IMR-90 (cell line): ENCODE measurements around the gene TTF1. TPM values are rescaled to one million over a fixed set of nuclear protein-coding genes. Genes with fewer than 3 reads are reported as not detected.

Experiments
- ATAC-seq: fragments of 200-7000 bp; cut with Tn5 transposase; 2 replicates; pipeline ENCODE4 v1.9.1; 2020; ENCODE audit warnings: low read depth, mild to moderate bottlenecking, moderate library complexity
- BruUV-seq: library from RNA; stranded (reverse); fragments of 400-500 nt; replicated peaks from 2 replicates; lab custom pipeline; 2021; lab: Mats Ljungman, UMichigan
- CTCF ChIA-PET: fragments of 300-600 bp; formaldehyde crosslinking; extraction: SDS; loops from one replicate; lab custom pipeline; 2021; ENCODE audit warnings: antibody characterized with exemption; lab: Yijun Ruan, JAX
- POLR2A ChIA-PET: fragments of 300-600 bp; sonication (Branson Sonifier 250); formaldehyde crosslinking; loops from one replicate; lab custom pipeline; 2022; ENCODE audit warnings: antibody characterized with exemption; ENCODE audit not compliant: unreplicated experiment; lab: Charles Lee
- DNase-seq: peaks from one replicate; pipeline ENCODE4 v3.0.0; 2013
- H2AFZ ChIP-seq: replicated peaks from 2 replicates; pipeline ENCODE3; 2013; ENCODE audit warnings: low read length, mild to moderate bottlenecking; ENCODE audit not compliant: poor library complexity
- H2AK5ac ChIP-seq: 2 replicates; pipeline ENCODE4 v1.6.1; 2013; ENCODE audit warnings: low read depth, low read length, inconsistent platforms
- H2AK9ac ChIP-seq: replicated peaks from 2 replicates; pipeline ENCODE3; 2013; ENCODE audit warnings: mild to moderate bottlenecking, low read depth, low read length, moderate library complexity; ENCODE audit not compliant: poor library complexity
- H2BK120ac ChIP-seq: 2 replicates; pipeline ENCODE4 v1.6.1; 2013; ENCODE audit warnings: low read depth, low read length, inconsistent platforms
- H2BK15ac ChIP-seq: 3 replicates; pipeline ENCODE4 v1.6.1; 2013; ENCODE audit warnings: low read depth, low read length, inconsistent platforms
- H2BK20ac ChIP-seq: 2 replicates; pipeline ENCODE4 v1.6.1; 2013; ENCODE audit warnings: low read depth, mild to moderate bottlenecking, inconsistent platforms, low read length, moderate library complexity
- H2BK5ac ChIP-seq: 2 replicates; pipeline ENCODE4 v1.6.1; 2013; ENCODE audit warnings: mild to moderate bottlenecking, low read depth, low read length, inconsistent platforms; ENCODE audit not compliant: poor library complexity, severe bottlenecking
- H3K14ac ChIP-seq: replicated peaks from 2 replicates; pipeline ENCODE4 v1.6.1; 2013; ENCODE audit warnings: low read depth, low read length, inconsistent platforms
- H3K18ac ChIP-seq: 2 replicates; pipeline ENCODE4 v1.6.1; 2013; ENCODE audit warnings: low read depth, low read length, control low read depth
- H3K23ac ChIP-seq: 2 replicates; pipeline ENCODE4 v1.6.1; 2013; ENCODE audit warnings: low read depth, low read length, inconsistent platforms
- H3K27ac ChIP-seq: 2 replicates; pipeline ENCODE4 v1.5.1; 2013; ENCODE audit warnings: mild to moderate bottlenecking, control low read depth, low read length; ENCODE audit not compliant: insufficient read depth
- H3K27me3 ChIP-seq: 2 replicates; pipeline ENCODE4 v1.6.1; 2013; ENCODE audit warnings: low read length; ENCODE audit not compliant: control insufficient read depth, insufficient read depth
- H3K36me3 ChIP-seq: 2 replicates; pipeline ENCODE4 v1.6.1; 2013; ENCODE audit warnings: low read length, mixed read lengths; ENCODE audit not compliant: control insufficient read depth, insufficient read depth
- H3K4ac ChIP-seq: 2 replicates; pipeline ENCODE4 v1.6.1; 2013; ENCODE audit warnings: low read depth, low read length, inconsistent platforms
- H3K4me1 ChIP-seq: 2 replicates; pipeline ENCODE4 v1.6.1; 2013; ENCODE audit warnings: low read length, mixed read lengths; ENCODE audit not compliant: control insufficient read depth, insufficient read depth
- H3K4me2 ChIP-seq: 2 replicates; pipeline ENCODE4 v1.6.1; 2013; ENCODE audit warnings: low read depth, mild to moderate bottlenecking, control low read depth, low read length, moderate library complexity
- H3K4me3 ChIP-seq: 2 replicates; pipeline ENCODE4 v1.5.1; 2013; ENCODE audit warnings: low read depth, mild to moderate bottlenecking, control low read depth, low read length, moderate library complexity; ENCODE audit not compliant: insufficient read depth
- H3K56ac ChIP-seq: 2 replicates; pipeline ENCODE4 v1.6.1; 2013; ENCODE audit warnings: low read length, inconsistent platforms; ENCODE audit not compliant: insufficient read depth; ENCODE audit errors: extremely low read depth
- H3K79me1 ChIP-seq, 2 experiments: 2 replicates each; pipeline ENCODE4 v1.6.1; 2013; ENCODE audit warnings: low read length in 2 of 2, inconsistent platforms in 1 of 2, low read depth in 1 of 2
- H3K9ac ChIP-seq: 2 replicates; pipeline ENCODE4 v1.6.1; 2013; ENCODE audit warnings: low read depth, low read length, control low read depth
- H3K9me1 ChIP-seq: 2 replicates; pipeline ENCODE4 v1.6.1; 2013; ENCODE audit warnings: low read length, inconsistent platforms; ENCODE audit not compliant: insufficient read depth
- H3K9me3 ChIP-seq: 2 replicates; pipeline ENCODE4 v1.6.1; 2013; ENCODE audit warnings: low read length; ENCODE audit not compliant: control insufficient read depth, insufficient read depth
- H4K20me1 ChIP-seq: 2 replicates; pipeline ENCODE4 v1.6.1; 2013; ENCODE audit warnings: low read length, inconsistent platforms; ENCODE audit not compliant: insufficient read depth
- H4K5ac ChIP-seq: 2 replicates; pipeline ENCODE4 v1.6.1; 2013; ENCODE audit warnings: mild to moderate bottlenecking, low read depth, low read length, control low read depth
- H4K8ac ChIP-seq, 2 experiments: 2 replicates each; pipeline ENCODE4 v1.6.1; 2013; ENCODE audit warnings: low read depth in 2 of 2, low read length in 2 of 2, control low read depth in 1 of 2, inconsistent platforms in 1 of 2
- H4K91ac ChIP-seq: 2 replicates; pipeline ENCODE4 v1.6.1; 2013; ENCODE audit warnings: low read depth, low read length, inconsistent platforms; ENCODE audit not compliant: insufficient read depth
- BHLHE40 ChIP-seq: fragments of 150-350 bp; IDR thresholded peaks from 2 replicates; pipeline ENCODE4 v1.6.1; 2016; ENCODE audit warnings: mild to moderate bottlenecking, low read depth, low read length
- ELK1 ChIP-seq: fragments of 150-350 bp; IDR thresholded peaks from 2 replicates; pipeline ENCODE4 v1.6.1; 2016; ENCODE audit warnings: low read depth, mild to moderate bottlenecking, low read length, moderate library complexity, borderline replicate concordance
- MAFK ChIP-seq: IDR thresholded peaks from 2 replicates; pipeline ENCODE4 v1.6.1; 2012; ENCODE audit warnings: low read depth, low read length, improper control_type of control experiment
- RCOR1 ChIP-seq: IDR thresholded peaks from 2 replicates; pipeline ENCODE4 v1.6.1; 2012; ENCODE audit warnings: mild to moderate bottlenecking, low read length, improper control_type of control experiment; ENCODE audit not compliant: insufficient replicate concordance
- RFX5 ChIP-seq: IDR thresholded peaks from 2 replicates; pipeline ENCODE4 v1.8.0; 2012; ENCODE audit warnings: low read depth, mild to moderate bottlenecking, low read length, moderate library complexity
- SMC3 ChIP-seq: fragments of 150-350 bp; IDR thresholded peaks from 2 replicates; pipeline ENCODE4 v1.6.1; 2016; ENCODE audit warnings: low read depth, mild to moderate bottlenecking, antibody characterized with exemption, low read length, moderate library complexity
- WGBS, 2 experiments: methylation state at CpG; one replicate each; pipeline versions ENCODE4 v1.1.5 to v1.1.7; 2013; ENCODE audit warnings: missing lambda C conversion rate in 2 of 2; ENCODE audit not compliant: insufficient read length in 1 of 2; ENCODE audit errors: extremely low coverage in 2 of 2; 5-methylcytosine and 5-hydroxymethylcytosine counted together
- dilution Hi-C: fragments of 300-500 bp; cut with HindIII; formaldehyde crosslinking; loops from one replicate; pipeline ENCODE4 v1.14.3; 2018; ENCODE audit warnings: low sequenced_read_pairs; ENCODE audit not compliant: unreplicated experiment
- in situ Hi-C: fragments of 300-500 bp; cut with MboI; formaldehyde crosslinking; loops from 3 replicates; pipeline ENCODE4 v1.14.3; 2019; ENCODE audit warnings: low sequenced_read_pairs, inconsistent platforms, mixed read lengths
- intact Hi-C: fragments of 100-400 bp; cut with micrococcal nuclease; formaldehyde crosslinking; loops from 2 replicates; pipeline ENCODE4 v1.10.0; 2022
- polyA plus RNA-seq, 3 experiments: library from polyadenylated mRNA; depleted of rRNA; stranded (reverse); fragments of >200 nt; gene quantifications; 2 replicates each; pipeline ENCODE4 v1.2.3, GENCODE V29; 2012; ENCODE audit warnings: low replicate concordance in 1 of 3
- total RNA-seq: library from RNA; depleted of rRNA; stranded (reverse); fragments of >200 nt; gene quantifications from 2 replicates; pipeline ENCODE4 v1.2.3, GENCODE V29; 2012

TTF1 gene
- total and polyA plus RNA-seq, 2 of the 4 experiments (the other 2 are of a cell fraction) = 6.5 to 12.0 TPM

- Histone ChIP-seq H3K4me2 (no peak overlapping the region), H2BK120ac (no peak overlapping the region), H3K9me1 (no peaks in the 10 kb centered on the region; the same call in 1 of the 2 replicates), H3K4ac (no peak overlapping the region), H2AFZ (no peak overlapping the region), H3K14ac (no peak overlapping the region), H3K36me3 (peaks cover 60% of the 10 kb centered on the region), H2AK5ac (no peak overlapping the region), H4K91ac (no peak overlapping the region), H3K9me3 (no peaks in the 10 kb centered on the region), H3K4me3 (no peak overlapping the region), H2BK20ac (no peak overlapping the region), H2BK15ac (no peak overlapping the region), H3K27ac (no peak overlapping the region), H4K8ac (no peak overlapping the region), H2AK9ac (no peak overlapping the region), H4K20me1 (peaks cover 8% of the 10 kb centered on the region), H3K56ac (no peak overlapping the region), H3K4me1 (no peaks in the 10 kb centered on the region), H2BK5ac (no peak overlapping the region), H3K9ac (no peak overlapping the region), H3K79me1 (peaks cover 14 to 53% of the 10 kb centered on the region in 2 experiments), H3K27me3 (no peaks in the 10 kb centered on the region), H3K18ac (no peak overlapping the region), H3K23ac (no peak overlapping the region), H4K5ac (no peak overlapping the region)
- no TSS peak for BruUV-seq
- POLR2A ChIA-PET = no interaction called here
- WGBS, 2 experiments = no CpG with 5 or more reads among the region's 5 CpGs
- CTCF ChIA-PET = no interaction called here
- TF ChIP-seq RFX5 = no peak
- no peak for TF ChIP-seq SMC3
- no peak for TF ChIP-seq BHLHE40
- TF ChIP-seq RCOR1 = no peak
- no peak for TF ChIP-seq ELK1
- no peak for TF ChIP-seq MAFK
- intact Hi-C loops = no loop called here
- DNase-seq = no peak
- no peak for ATAC-seq
- in situ Hi-C loops = loop anchor here (25.0 kb wide), 1 partner anchor 1209 kb away; the partner anchor contains the start of gene NUP214
- dilution Hi-C loops = no loop called here
Observed at GRCh38 chr9:132346177-132346576, 60.5 kb downstream of the TTF1 start.
